Endothelial cell of umbilical vein (primary cell): ENCODE measurements around the gene TCERG1L. TPM values are rescaled to one million over a fixed set of nuclear protein-coding genes. Genes with fewer than 3 reads are reported as not detected.

Experiments used
- BruUV-seq: library from RNA; stranded (reverse); fragments of 400-500 nt; replicated peaks from 2 replicates; lab custom pipeline; 2021; lab: Mats Ljungman, UMichigan
- CTCF ChIA-PET: fragments of 300-600, 350-600 bp; sonication (Branson Sonifier 250); formaldehyde crosslinking; loops from one replicate; lab custom pipeline; 2021; ENCODE audit warnings: antibody characterized with exemption, inconsistent platforms; lab: Charles Lee
- POLR2A ChIA-PET: fragments of 300-600, 350-600 bp; sonication (Branson Sonifier 250); formaldehyde crosslinking; loops from one replicate; lab custom pipeline; 2021; ENCODE audit warnings: antibody characterized with exemption, inconsistent platforms; lab: Charles Lee
- DNase-seq: peaks from one replicate; pipeline ENCODE4 v3.0.0-alpha.2; 2011; ENCODE audit warnings: low read depth, low spot score
- FAIRE-seq: peaks from 2 replicates; lab custom pipeline; 2011; peaks lifted over from hg19 to GRCh38; lab: Jason Lieb, UNC
- H2AFZ ChIP-seq: 2 replicates; pipeline ENCODE4 v1.6.0; 2012; ENCODE audit warnings: low read depth, low read length, control low read depth, inconsistent platforms
- H3K27ac ChIP-seq: 2 replicates; pipeline ENCODE4 v1.5.1; 2011; ENCODE audit warnings: low read depth, mild to moderate bottlenecking, control low read depth, low read length, moderate library complexity; ENCODE audit not compliant: insufficient read depth
- H3K27me3 ChIP-seq, 2 experiments: 2 replicates each; pipeline versions ENCODE4 v1.6.0 to v1.6.1; 2011; ENCODE audit warnings: low read length in 2 of 2, mixed read lengths in 1 of 2; ENCODE audit not compliant: control insufficient read depth in 2 of 2, insufficient read depth in 2 of 2
- H3K36me3 ChIP-seq, 2 experiments: 2 replicates in 1 of 2; 3 replicates in 1 of 2; pipeline ENCODE4 v1.5.1; 2011; ENCODE audit warnings: low read length in 2 of 2, mild to moderate bottlenecking in 1 of 2, moderate library complexity in 1 of 2; ENCODE audit not compliant: control insufficient read depth in 2 of 2, insufficient read depth in 2 of 2; ENCODE audit errors: extremely low read depth in 1 of 2
- H3K4me1 ChIP-seq: 3 replicates; pipeline ENCODE4 v1.5.1; 2011; ENCODE audit warnings: mild to moderate bottlenecking, low read length; ENCODE audit not compliant: control insufficient read depth, insufficient read depth; ENCODE audit errors: extremely low read depth
- H3K4me2 ChIP-seq: 2 replicates; pipeline ENCODE4 v1.6.1; 2011; ENCODE audit warnings: low read length, control low read depth, mixed read lengths; ENCODE audit not compliant: insufficient read depth
- H3K4me3 ChIP-seq, 3 experiments: fragments of 200-600 bp in 1 of 3; sonication (generic), shearing (Covaris generic) in 1 of 3; replicated peaks in 1 of 3; 2 replicates each; pipeline ENCODE4 v1.5.1; 2011 to 2016; ENCODE audit warnings: control low read depth in 3 of 3, low read length in 3 of 3, mild to moderate bottlenecking in 2 of 3, inconsistent platforms in 1 of 3, low read depth in 1 of 3, moderate library complexity in 1 of 3; ENCODE audit not compliant: insufficient read depth in 1 of 3
- H3K79me2 ChIP-seq: 2 replicates; pipeline ENCODE4 v1.6.0; 2012; ENCODE audit warnings: low read length, inconsistent platforms; ENCODE audit not compliant: control insufficient read depth, insufficient read depth
- H3K9ac ChIP-seq: replicated peaks from 2 replicates; pipeline ENCODE3; 2011; ENCODE audit warnings: low read length, control low read depth; ENCODE audit not compliant: insufficient read depth; ENCODE audit errors: extremely low read depth
- H3K9me1 ChIP-seq: replicated peaks from 3 replicates; pipeline ENCODE4 v1.6.0; 2011; ENCODE audit warnings: mild to moderate bottlenecking, low read length; ENCODE audit not compliant: control insufficient read depth, insufficient read depth; ENCODE audit errors: extremely low read depth
- H3K9me3 ChIP-seq: replicated peaks from 2 replicates; pipeline ENCODE4 v1.5.1; 2012; ENCODE audit warnings: low read length, inconsistent platforms; ENCODE audit not compliant: control insufficient read depth, insufficient read depth
- H4K20me1 ChIP-seq: replicated peaks from 2 replicates; pipeline ENCODE3; 2011; ENCODE audit warnings: mild to moderate bottlenecking, low read length; ENCODE audit not compliant: control insufficient read depth, insufficient read depth; ENCODE audit errors: extremely low read depth
- EZH2 ChIP-seq: IDR thresholded peaks from 2 replicates; pipeline ENCODE4 v1.6.1; 2012; ENCODE audit warnings: borderline replicate concordance, low read depth, mild to moderate bottlenecking, moderate library complexity, low read length, inconsistent platforms; ENCODE audit not compliant: severe bottlenecking
- FOS ChIP-seq: IDR thresholded peaks from 2 replicates; pipeline ENCODE4 v1.6.1; 2011; ENCODE audit warnings: mild to moderate bottlenecking, low read length, moderate library complexity, borderline replicate concordance; ENCODE audit not compliant: insufficient read depth
- GATA2 ChIP-seq: IDR thresholded peaks from 2 replicates; pipeline ENCODE4 v1.7.0; 2011; ENCODE audit warnings: low read depth, mild to moderate bottlenecking, moderate library complexity, mixed read lengths, low read length; ENCODE audit not compliant: insufficient read length, insufficient read depth
- JUN ChIP-seq: IDR thresholded peaks from 2 replicates; pipeline ENCODE4 v1.6.1; 2011; ENCODE audit warnings: borderline replicate concordance, low read depth; ENCODE audit not compliant: insufficient read length, insufficient read depth
- MYC ChIP-seq: IDR thresholded peaks from one replicate; pipeline ENCODE4 v1.6.1; 2011; ENCODE audit warnings: mild to moderate bottlenecking, low read depth, low read length
- POLR2A ChIP-seq: IDR thresholded peaks from 2 replicates; pipeline ENCODE4 v1.6.1; 2012; ENCODE audit warnings: low read depth, mild to moderate bottlenecking, control low read depth, low read length
- POLR2AphosphoS5 ChIP-seq: IDR thresholded peaks from 2 replicates; pipeline ENCODE4 v1.6.1; 2012; ENCODE audit warnings: low read depth, mild to moderate bottlenecking, control low read depth, low read length, moderate library complexity; ENCODE audit not compliant: insufficient read depth
- dilution Hi-C: fragments of 300-500 bp; cut with MboI; formaldehyde crosslinking; loops from one replicate; pipeline ENCODE4 v1.15.0; 2019; ENCODE audit warnings: low sequenced_read_pairs; ENCODE audit not compliant: extremely low pct_ligation_motif_present
- intact Hi-C: fragments of 100-400 bp; cut with micrococcal nuclease; formaldehyde crosslinking; loops from one replicate; pipeline ENCODE4 v1.10.0; 2022
- polyA plus RNA-seq, 4 experiments: library from polyadenylated mRNA; depleted of rRNA in 3 of 4; stranded (reverse) in 3 of 4; unstranded in 1 of 4; fragments of >200 nt; gene quantifications; 2 replicates each; pipeline versions ENCODE4 v1.2.1 to v1.2.3, GENCODE V29; 2011 to 2012; ENCODE audit warnings: missing spikeins in 1 of 4
- total RNA-seq: library from RNA; stranded (reverse); gene quantifications from 2 replicates; pipeline ENCODE4 v1.2.3, GENCODE V29; 2021
- TF ChIP-seq, protein P1 (sequence below): IDR thresholded peaks from 2 replicates; pipeline ENCODE4 v1.6.1; 2011; ENCODE audit not compliant: insufficient read depth, insufficient read length
- TF ChIP-seq, protein P2 (sequence below), 2 donors: IDR thresholded peaks; 1 replicate in 1 of 2; 2 replicates in 1 of 2; pipeline ENCODE4 v1.5.1; 2011; ENCODE audit warnings: low read length in 2 of 2, mild to moderate bottlenecking in 2 of 2, moderate library complexity in 2 of 2, control low read depth in 1 of 2, inconsistent platforms in 1 of 2, low read depth in 1 of 2; ENCODE audit not compliant: insufficient read depth in 1 of 2; ENCODE audit errors: extremely low read depth in 1 of 2

TCERG1L gene
- total and polyA plus RNA-seq, 2 donors (not counting 3 experiments of a cell fraction or from before 2014, with no cell fraction given), result not detected

GRCh38 chr10:131096031-131096430 is 215.5 kb downstream of the TCERG1L start:
- H3K4me3 ChIP-seq, result no peak overlapping the region
- no peak for TF ChIP-seq FOS
- TF ChIP-seq JUN, result no peak
- no peak for TF ChIP-seq POLR2A
- TF ChIP-seq EZH2, result no peak
- TF ChIP-seq, protein P1, sequence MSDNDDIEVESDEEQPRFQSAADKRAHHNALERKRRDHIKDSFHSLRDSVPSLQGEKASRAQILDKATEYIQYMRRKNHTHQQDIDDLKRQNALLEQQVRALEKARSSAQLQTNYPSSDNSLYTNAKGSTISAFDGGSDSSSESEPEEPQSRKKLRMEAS, result no peak
- TF ChIP-seq POLR2AphosphoS5, result no peak
- TF ChIP-seq MYC, result no peak
- H3K9me3 ChIP-seq, result no peaks in the 10 kb centered on the region
- BruUV-seq, result no TSS peak
- H2AFZ ChIP-seq, result no peak overlapping the region
- no peaks in the 10 kb centered on the region for H3K4me1 ChIP-seq
- dilution Hi-C loops (no loop called here), intact Hi-C loops (no loop called here)
- no peak for FAIRE-seq
- H3K9me1 ChIP-seq, result no peaks in the 10 kb centered on the region
- no peaks in the 10 kb centered on the region for H4K20me1 ChIP-seq
- H3K36me3 ChIP-seq, result no peaks in the 10 kb centered on the region
- H3K4me2 ChIP-seq, result no peak overlapping the region
- no peaks in the 10 kb centered on the region for H3K79me2 ChIP-seq
- ChIA-PET CTCF (no interaction called here), POLR2A (no interaction called here)
- no peaks in the 10 kb centered on the region for H3K27me3 ChIP-seq
- no peak overlapping the region for H3K9ac ChIP-seq
- H3K27ac ChIP-seq, result no peak overlapping the region
- no peak for DNase-seq

- no peak overlapping the region for H3K4me2 ChIP-seq
- no peaks in the 10 kb centered on the region for H4K20me1 ChIP-seq
- H2AFZ ChIP-seq, result no peak overlapping the region
- intact Hi-C loops (no loop called here), dilution Hi-C loops (no loop called here)
- POLR2A ChIA-PET, result no interaction called here
- FAIRE-seq (no peak), DNase-seq (no peak)
- H3K27ac ChIP-seq, result no peak overlapping the region
- H3K79me2 ChIP-seq, result no peaks in the 10 kb centered on the region
- TF ChIP-seq JUN (no peak), EZH2 (no peak), POLR2AphosphoS5 (no peak), MYC (no peak), GATA2 (no peak), POLR2A (no peak), FOS (no peak)
- TF ChIP-seq, protein P2, sequence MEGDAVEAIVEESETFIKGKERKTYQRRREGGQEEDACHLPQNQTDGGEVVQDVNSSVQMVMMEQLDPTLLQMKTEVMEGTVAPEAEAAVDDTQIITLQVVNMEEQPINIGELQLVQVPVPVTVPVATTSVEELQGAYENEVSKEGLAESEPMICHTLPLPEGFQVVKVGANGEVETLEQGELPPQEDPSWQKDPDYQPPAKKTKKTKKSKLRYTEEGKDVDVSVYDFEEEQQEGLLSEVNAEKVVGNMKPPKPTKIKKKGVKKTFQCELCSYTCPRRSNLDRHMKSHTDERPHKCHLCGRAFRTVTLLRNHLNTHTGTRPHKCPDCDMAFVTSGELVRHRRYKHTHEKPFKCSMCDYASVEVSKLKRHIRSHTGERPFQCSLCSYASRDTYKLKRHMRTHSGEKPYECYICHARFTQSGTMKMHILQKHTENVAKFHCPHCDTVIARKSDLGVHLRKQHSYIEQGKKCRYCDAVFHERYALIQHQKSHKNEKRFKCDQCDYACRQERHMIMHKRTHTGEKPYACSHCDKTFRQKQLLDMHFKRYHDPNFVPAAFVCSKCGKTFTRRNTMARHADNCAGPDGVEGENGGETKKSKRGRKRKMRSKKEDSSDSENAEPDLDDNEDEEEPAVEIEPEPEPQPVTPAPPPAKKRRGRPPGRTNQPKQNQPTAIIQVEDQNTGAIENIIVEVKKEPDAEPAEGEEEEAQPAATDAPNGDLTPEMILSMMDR (IDR thresholded peaks at IDR 0.05; ENCODE audit: extremely low read depth in 1 of 2, insufficient read depth in 1 of 2, low read depth in 1 of 2, low read length in 2 of 2), result no peak
- TF ChIP-seq, protein P1, result no peak
- H3K9me1 ChIP-seq, result no peaks in the 10 kb centered on the region
- no peak overlapping the region for H3K4me3 ChIP-seq
- BruUV-seq, result no TSS peak
- H3K4me1 ChIP-seq, result no peaks in the 10 kb centered on the region
- CTCF ChIA-PET, result no interaction called here
- H3K36me3 ChIP-seq, result no peaks in the 10 kb centered on the region
- H3K27me3 ChIP-seq, result no peaks in the 10 kb centered on the region
- no peaks in the 10 kb centered on the region for H3K9me3 ChIP-seq
- H3K9ac ChIP-seq, result no peak overlapping the region
Observed at GRCh38 chr10:131095313-131095580, 216.3 kb downstream of the TCERG1L start.
